ENCODE measurements around the gene CRY2.
A peak's percentile ranks its signal among the peaks of the same experiment; 100 is the strongest.

The CRY2 gene

GRCh38 chr11:45879803-45880686 is 32.8 kb downstream of the CRY2 start:
- peak; percentile 81 for DNase-seq (ENCODE audit: low spot score)

GRCh38 chr11:45880772-45881570 is 33.7 kb downstream of the CRY2 start:
- DNase-seq (ENCODE audit: low spot score), result no peak

- no peak for DNase-seq (ENCODE audit: low spot score)
These were observed 34.6 kb downstream of the CRY2 start for GRCh38 chr11:45881708-45882368.

DNA sequence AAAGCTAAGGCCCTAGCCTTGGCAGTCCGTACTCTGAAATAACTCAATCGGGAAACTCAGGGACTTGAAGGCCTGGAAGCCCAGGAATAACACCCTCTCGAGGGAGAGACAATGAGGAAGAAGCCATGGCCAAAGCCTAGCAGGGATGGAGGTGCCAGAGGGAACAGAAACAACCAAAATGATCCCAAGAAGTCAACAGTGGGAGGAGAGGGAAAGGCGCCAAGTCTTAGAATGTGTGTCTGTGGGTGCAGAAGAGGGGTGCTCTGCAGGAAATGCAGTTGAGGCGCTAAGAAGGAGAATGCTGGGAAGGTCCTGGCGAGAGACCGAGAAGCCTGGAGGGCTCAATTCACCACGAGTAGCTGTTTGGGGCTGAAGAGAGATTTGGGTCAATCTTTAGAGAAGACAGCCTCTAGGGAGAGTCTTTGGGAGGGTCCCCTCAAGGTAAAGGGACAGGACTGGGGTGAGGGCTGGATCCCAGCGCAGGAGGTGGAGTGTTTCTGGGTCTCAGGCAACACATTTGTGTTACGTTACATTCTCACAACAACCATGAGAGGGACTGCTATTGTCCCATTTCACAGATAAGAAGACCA is 37.4 kb downstream of the CRY2 start:
- DNase-seq (ENCODE audit: low spot score), result no peak

DNA sequence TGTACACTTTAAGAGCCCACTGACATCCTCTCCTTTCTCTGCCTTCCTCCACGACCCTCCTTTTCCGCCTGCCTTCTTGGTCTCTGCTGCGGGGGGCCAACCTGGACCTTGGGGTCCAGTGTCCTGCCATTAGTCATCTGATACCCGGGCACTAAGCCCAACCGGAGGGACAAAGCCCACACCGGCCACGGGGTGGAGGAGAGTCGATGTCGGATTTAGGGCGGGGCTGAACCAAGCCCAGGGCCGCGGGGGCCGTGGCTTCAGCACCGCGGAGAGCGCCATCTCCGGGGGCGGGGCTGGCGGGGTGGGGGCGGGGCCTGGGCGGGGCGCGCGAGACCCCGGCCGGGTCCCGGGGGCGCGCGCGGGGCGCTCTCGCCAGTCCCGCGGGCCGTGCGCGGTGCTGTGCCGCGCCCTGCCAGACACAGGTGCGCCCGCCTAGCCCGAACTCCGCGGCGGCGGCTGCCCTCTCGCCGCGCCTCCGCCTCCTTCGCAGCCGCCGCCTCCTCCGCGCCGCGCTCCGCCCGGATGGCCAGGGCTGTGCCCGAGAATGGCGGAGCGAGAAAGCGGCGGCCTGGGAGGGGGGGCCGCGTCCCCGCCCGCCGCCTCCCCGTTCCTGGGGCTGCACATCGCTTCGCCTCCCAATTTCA is 38.1 kb downstream of the CRY2 start, which contains the start of gene MAPK8IP1:
Gene MAPK8IP1 (plus strand): TSS at position 378 of the 647 bp plus-strand sequence. CDS start 170 bp downstream, at position 548.
- DNase-seq (ENCODE audit: low spot score), result no peak

GRCh38 chr11:45885921-45886721 is 38.8 kb downstream of the CRY2 start:
- DNase-seq (ENCODE audit: low spot score), result no peak

GRCh38 chr11:45886816-45887520 is 39.7 kb downstream of the CRY2 start:
- no peak for DNase-seq (ENCODE audit: low spot score)

GRCh38 chr11:45887587-45887986 is 40.3 kb downstream of the CRY2 start:
- no peak for DNase-seq (ENCODE audit: low spot score)

DNA sequence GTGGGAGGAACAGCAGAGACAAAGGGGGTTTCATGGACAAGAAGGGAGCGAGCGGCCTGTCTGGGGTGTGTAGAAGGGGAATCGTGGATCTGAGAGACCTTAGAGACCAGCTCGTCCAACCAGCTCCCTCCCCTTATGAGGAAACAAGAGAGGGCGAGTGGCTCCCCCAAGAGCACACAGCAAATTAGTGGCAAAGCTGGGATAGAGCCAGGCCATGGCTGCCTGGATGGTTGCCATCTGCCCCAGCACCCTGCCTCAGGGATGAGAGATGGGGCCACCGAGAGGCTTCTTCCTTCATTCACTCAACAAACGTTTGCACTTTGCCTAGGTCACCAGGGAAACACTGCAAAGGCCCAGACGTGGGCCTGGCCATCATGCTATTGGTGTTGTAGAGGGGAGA is 42.3 kb downstream of the CRY2 start:
- no peak for DNase-seq (ENCODE audit: low spot score)

DNA sequence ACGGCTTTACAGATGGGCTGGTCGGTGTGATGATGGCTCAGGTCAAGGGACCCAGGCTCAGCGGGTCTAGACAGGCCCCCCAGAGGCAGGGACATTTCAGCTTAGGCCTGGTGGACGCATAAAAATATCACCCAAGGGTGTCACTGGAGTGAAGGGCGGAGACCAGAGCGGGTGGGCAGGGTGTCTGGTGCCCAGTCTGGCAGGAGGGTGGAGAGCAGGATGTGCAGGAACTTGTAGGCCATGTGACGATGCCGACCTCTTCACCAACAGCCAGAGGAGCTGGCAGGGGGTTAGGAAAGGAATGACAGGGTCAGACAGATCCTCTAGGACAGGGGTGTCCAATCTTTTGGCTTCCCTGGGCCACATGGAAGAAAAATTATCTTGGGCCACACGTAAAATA is 42.7 kb downstream of the CRY2 start:
- DNase-seq (ENCODE audit: low spot score), result no peak

GRCh38 chr11:45890886-45891550 is 43.7 kb downstream of the CRY2 start:
- DNase-seq (ENCODE audit: low spot score), result no peak

DNA sequence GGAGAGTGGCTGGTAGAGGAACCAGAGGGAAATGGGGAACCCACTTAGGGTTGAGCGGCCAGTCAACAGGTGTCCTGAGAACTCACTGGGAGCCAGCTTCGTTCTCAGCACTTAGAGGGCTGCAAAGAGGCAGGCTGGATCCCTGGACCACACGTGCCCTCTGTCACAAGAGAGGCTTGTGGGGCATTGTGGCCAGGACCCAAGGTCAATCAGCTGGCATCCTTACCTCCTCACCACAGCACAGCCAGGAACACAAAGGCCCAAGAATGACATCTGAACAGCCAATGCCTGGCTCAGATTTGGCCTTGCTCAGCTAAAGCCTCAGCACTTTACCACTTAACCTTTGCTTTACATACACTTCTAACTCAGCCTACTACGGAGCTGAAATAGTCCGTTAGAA is 45.6 kb downstream of the CRY2 start:
- DNase-seq (ENCODE audit: low spot score), result no peak

DNA sequence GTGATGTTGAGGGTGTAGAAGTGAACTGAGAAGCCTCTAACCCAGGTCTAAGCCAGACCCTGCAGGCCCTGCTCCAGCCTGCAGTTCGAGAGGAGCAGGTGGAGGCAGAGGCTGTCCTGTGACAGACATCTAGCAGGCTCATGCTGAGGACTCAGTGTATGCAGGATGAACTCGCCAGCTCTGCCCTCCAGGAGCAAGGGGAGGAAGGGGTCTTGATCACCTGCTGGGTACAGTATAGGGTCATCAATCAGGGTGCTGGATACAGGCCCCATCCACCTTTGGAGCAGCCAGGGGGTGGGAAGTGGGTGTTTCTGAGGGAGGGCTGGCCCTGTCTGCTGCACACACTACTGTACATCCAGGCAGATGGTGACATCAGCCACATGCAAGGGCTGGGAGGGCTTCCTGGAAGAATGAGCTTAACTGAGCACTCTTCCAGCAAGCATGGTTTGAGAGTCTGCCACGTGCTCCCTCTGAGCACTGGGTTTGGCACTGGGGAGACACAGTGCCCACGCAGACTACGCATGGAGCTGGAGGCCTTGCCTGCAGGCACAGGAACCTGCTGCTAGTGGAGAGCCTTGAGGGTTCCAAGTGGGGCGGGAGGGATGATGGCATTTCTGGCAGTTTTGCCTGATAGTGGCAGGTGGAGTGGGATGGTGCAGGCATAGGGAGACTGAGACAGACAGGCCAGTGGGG is 47.4 kb downstream of the CRY2 start:
- no peak for DNase-seq (ENCODE audit: low spot score)

DNA sequence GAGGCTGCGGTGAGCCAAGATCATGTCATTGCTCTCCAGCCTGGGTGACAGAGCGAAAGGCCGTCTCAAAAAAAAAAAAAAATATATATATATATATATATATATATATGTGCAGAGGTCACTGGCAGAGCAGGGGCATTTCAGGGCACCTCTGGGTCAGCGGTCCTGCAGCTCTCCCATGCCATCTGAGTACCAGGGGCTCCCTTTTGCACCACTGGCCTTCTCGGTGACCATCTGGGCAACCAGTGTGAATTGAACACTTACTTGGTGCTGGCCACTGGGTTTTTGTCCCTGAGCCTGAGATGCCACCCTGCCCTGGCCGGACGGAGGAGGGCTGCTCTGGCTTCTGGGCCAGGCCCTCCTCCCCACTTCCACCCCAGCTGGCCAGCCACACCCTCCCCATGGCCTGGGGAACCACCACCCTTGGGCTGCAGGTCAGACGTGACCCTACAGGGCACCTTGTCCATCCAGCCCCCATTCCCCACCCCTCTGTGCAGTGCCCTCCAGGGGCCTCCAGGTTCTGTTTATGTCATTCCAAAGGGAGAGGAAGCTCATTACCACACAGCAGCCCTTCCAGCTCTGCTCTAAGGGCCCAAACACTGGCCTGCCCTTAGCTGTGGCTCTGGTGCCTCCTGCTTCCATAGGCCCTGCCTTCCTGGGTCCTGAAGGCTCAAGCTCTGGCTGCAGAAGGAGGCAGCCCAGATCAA is 48.4 kb downstream of the CRY2 start:
- DNase-seq (ENCODE audit: low spot score), result no peak

DNA sequence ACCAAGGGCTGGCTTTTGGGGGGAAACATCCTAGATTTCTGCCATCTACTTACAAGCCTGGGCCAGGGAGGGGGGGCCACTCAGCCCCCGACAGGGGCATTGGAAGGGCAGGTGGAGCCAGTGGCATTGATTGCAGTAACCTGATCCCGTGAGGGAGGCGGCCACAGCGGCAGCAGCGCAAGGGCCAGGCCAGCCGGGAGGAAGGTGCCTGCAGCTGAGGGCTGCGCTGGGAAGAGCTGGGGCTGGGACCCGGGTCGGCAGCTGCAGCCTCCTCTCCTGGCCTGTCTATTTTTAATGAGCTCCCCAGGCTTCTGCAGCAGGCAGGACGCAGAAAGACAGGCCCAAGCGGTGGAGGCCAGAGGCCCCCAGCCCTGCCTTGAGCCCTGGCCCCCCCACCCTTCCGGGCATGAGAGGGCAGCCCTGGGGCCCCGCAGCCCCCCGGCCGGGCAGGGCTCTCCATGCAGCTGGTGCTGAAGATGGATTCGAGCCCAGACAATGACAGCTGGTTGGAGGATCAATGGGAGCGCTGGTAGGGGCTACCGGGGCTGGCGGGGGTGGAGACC is 49.2 kb downstream of the CRY2 start:
- no peak for DNase-seq (ENCODE audit: low spot score)

GRCh38 chr11:45897556-45897955 is 50.3 kb downstream of the CRY2 start:
- no peak for DNase-seq (ENCODE audit: low spot score)

- DNase-seq (ENCODE audit: low spot score), result no peak
These were observed 51.8 kb downstream of the CRY2 start for GRCh38 chr11:45899086-45899447.

All from putamen (tissue), 1 donor.